IMR-90 (cell line): Measurements from ENCODE around the gene ZNF358. TPM values are rescaled to one million over a fixed set of nuclear protein-coding genes. Genes with fewer than 3 reads are reported as not detected.

Experiments used
- ATAC-seq: fragments of 200-7000 bp; cut with Tn5 transposase; 2 replicates; pipeline ENCODE4 v1.9.1; 2020; ENCODE audit warnings: low read depth, mild to moderate bottlenecking, moderate library complexity
- BruUV-seq: library from RNA; stranded (reverse); fragments of 400-500 nt; replicated peaks from 2 replicates; lab custom pipeline; 2021; lab: Mats Ljungman, UMichigan
- CTCF ChIA-PET: fragments of 300-600 bp; formaldehyde crosslinking; extraction: SDS; loops from one replicate; lab custom pipeline; 2021; ENCODE audit warnings: antibody characterized with exemption; lab: Yijun Ruan, JAX
- POLR2A ChIA-PET: fragments of 300-600 bp; sonication (Branson Sonifier 250); formaldehyde crosslinking; loops from one replicate; lab custom pipeline; 2022; ENCODE audit warnings: antibody characterized with exemption; ENCODE audit not compliant: unreplicated experiment; lab: Charles Lee
- DNase-seq: peaks from one replicate; pipeline ENCODE4 v3.0.0; 2013
- H2AFZ ChIP-seq: replicated peaks from 2 replicates; pipeline ENCODE3; 2013; ENCODE audit warnings: low read length, mild to moderate bottlenecking; ENCODE audit not compliant: poor library complexity
- H2AK5ac ChIP-seq: 2 replicates; pipeline ENCODE4 v1.6.1; 2013; ENCODE audit warnings: low read depth, low read length, inconsistent platforms
- H2AK9ac ChIP-seq: replicated peaks from 2 replicates; pipeline ENCODE3; 2013; ENCODE audit warnings: mild to moderate bottlenecking, low read depth, low read length, moderate library complexity; ENCODE audit not compliant: poor library complexity
- H2BK120ac ChIP-seq: 2 replicates; pipeline ENCODE4 v1.6.1; 2013; ENCODE audit warnings: low read depth, low read length, inconsistent platforms
- H2BK15ac ChIP-seq: 3 replicates; pipeline ENCODE4 v1.6.1; 2013; ENCODE audit warnings: low read depth, low read length, inconsistent platforms
- H2BK20ac ChIP-seq: 2 replicates; pipeline ENCODE4 v1.6.1; 2013; ENCODE audit warnings: low read depth, mild to moderate bottlenecking, inconsistent platforms, low read length, moderate library complexity
- H2BK5ac ChIP-seq: 2 replicates; pipeline ENCODE4 v1.6.1; 2013; ENCODE audit warnings: mild to moderate bottlenecking, low read depth, low read length, inconsistent platforms; ENCODE audit not compliant: poor library complexity, severe bottlenecking
- H3K14ac ChIP-seq: replicated peaks from 2 replicates; pipeline ENCODE4 v1.6.1; 2013; ENCODE audit warnings: low read depth, low read length, inconsistent platforms
- H3K18ac ChIP-seq: 2 replicates; pipeline ENCODE4 v1.6.1; 2013; ENCODE audit warnings: low read depth, low read length, control low read depth
- H3K23ac ChIP-seq: 2 replicates; pipeline ENCODE4 v1.6.1; 2013; ENCODE audit warnings: low read depth, low read length, inconsistent platforms
- H3K27ac ChIP-seq: 2 replicates; pipeline ENCODE4 v1.5.1; 2013; ENCODE audit warnings: mild to moderate bottlenecking, control low read depth, low read length; ENCODE audit not compliant: insufficient read depth
- H3K27me3 ChIP-seq: 2 replicates; pipeline ENCODE4 v1.6.1; 2013; ENCODE audit warnings: low read length; ENCODE audit not compliant: control insufficient read depth, insufficient read depth
- H3K36me3 ChIP-seq: 2 replicates; pipeline ENCODE4 v1.6.1; 2013; ENCODE audit warnings: low read length, mixed read lengths; ENCODE audit not compliant: control insufficient read depth, insufficient read depth
- H3K4ac ChIP-seq: 2 replicates; pipeline ENCODE4 v1.6.1; 2013; ENCODE audit warnings: low read depth, low read length, inconsistent platforms
- H3K4me1 ChIP-seq: 2 replicates; pipeline ENCODE4 v1.6.1; 2013; ENCODE audit warnings: low read length, mixed read lengths; ENCODE audit not compliant: control insufficient read depth, insufficient read depth
- H3K4me2 ChIP-seq: 2 replicates; pipeline ENCODE4 v1.6.1; 2013; ENCODE audit warnings: low read depth, mild to moderate bottlenecking, control low read depth, low read length, moderate library complexity
- H3K4me3 ChIP-seq: 2 replicates; pipeline ENCODE4 v1.5.1; 2013; ENCODE audit warnings: low read depth, mild to moderate bottlenecking, control low read depth, low read length, moderate library complexity; ENCODE audit not compliant: insufficient read depth
- H3K56ac ChIP-seq: 2 replicates; pipeline ENCODE4 v1.6.1; 2013; ENCODE audit warnings: low read length, inconsistent platforms; ENCODE audit not compliant: insufficient read depth; ENCODE audit errors: extremely low read depth
- H3K79me1 ChIP-seq, 2 experiments: 2 replicates each; pipeline ENCODE4 v1.6.1; 2013; ENCODE audit warnings: low read length in 2 of 2, inconsistent platforms in 1 of 2, low read depth in 1 of 2
- H3K9ac ChIP-seq: 2 replicates; pipeline ENCODE4 v1.6.1; 2013; ENCODE audit warnings: low read depth, low read length, control low read depth
- H3K9me1 ChIP-seq: 2 replicates; pipeline ENCODE4 v1.6.1; 2013; ENCODE audit warnings: low read length, inconsistent platforms; ENCODE audit not compliant: insufficient read depth
- H3K9me3 ChIP-seq: 2 replicates; pipeline ENCODE4 v1.6.1; 2013; ENCODE audit warnings: low read length; ENCODE audit not compliant: control insufficient read depth, insufficient read depth
- H4K20me1 ChIP-seq: 2 replicates; pipeline ENCODE4 v1.6.1; 2013; ENCODE audit warnings: low read length, inconsistent platforms; ENCODE audit not compliant: insufficient read depth
- H4K5ac ChIP-seq: 2 replicates; pipeline ENCODE4 v1.6.1; 2013; ENCODE audit warnings: mild to moderate bottlenecking, low read depth, low read length, control low read depth
- H4K8ac ChIP-seq, 2 experiments: 2 replicates each; pipeline ENCODE4 v1.6.1; 2013; ENCODE audit warnings: low read depth in 2 of 2, low read length in 2 of 2, control low read depth in 1 of 2, inconsistent platforms in 1 of 2
- H4K91ac ChIP-seq: 2 replicates; pipeline ENCODE4 v1.6.1; 2013; ENCODE audit warnings: low read depth, low read length, inconsistent platforms; ENCODE audit not compliant: insufficient read depth
- MAZ ChIP-seq: IDR thresholded peaks from 2 replicates; pipeline ENCODE4 v1.6.1; 2012; ENCODE audit warnings: low read depth, mild to moderate bottlenecking, low read length, improper control_type of control experiment, moderate library complexity, borderline replicate concordance
- MXI1 ChIP-seq: IDR thresholded peaks from 2 replicates; pipeline ENCODE4 v1.6.1; 2012; ENCODE audit warnings: low read depth, mild to moderate bottlenecking, low read length, moderate library complexity, borderline replicate concordance
- POLR2A ChIP-seq: IDR thresholded peaks from 2 replicates; pipeline ENCODE4 v1.6.1; 2012; ENCODE audit warnings: mild to moderate bottlenecking, low read depth, low read length
- WGBS, 2 experiments: methylation state at CpG; one replicate each; pipeline versions ENCODE4 v1.1.5 to v1.1.7; 2013; ENCODE audit warnings: missing lambda C conversion rate in 2 of 2; ENCODE audit not compliant: insufficient read length in 1 of 2; ENCODE audit errors: extremely low coverage in 2 of 2; 5-methylcytosine and 5-hydroxymethylcytosine counted together
- dilution Hi-C: fragments of 300-500 bp; cut with HindIII; formaldehyde crosslinking; loops from one replicate; pipeline ENCODE4 v1.14.3; 2018; ENCODE audit warnings: low sequenced_read_pairs; ENCODE audit not compliant: unreplicated experiment
- in situ Hi-C: fragments of 300-500 bp; cut with MboI; formaldehyde crosslinking; loops from 3 replicates; pipeline ENCODE4 v1.14.3; 2019; ENCODE audit warnings: low sequenced_read_pairs, inconsistent platforms, mixed read lengths
- intact Hi-C: fragments of 100-400 bp; cut with micrococcal nuclease; formaldehyde crosslinking; loops from 2 replicates; pipeline ENCODE4 v1.10.0; 2022
- polyA plus RNA-seq, 3 experiments: library from polyadenylated mRNA; depleted of rRNA; stranded (reverse); fragments of >200 nt; gene quantifications; 2 replicates each; pipeline ENCODE4 v1.2.3, GENCODE V29; 2012; ENCODE audit warnings: low replicate concordance in 1 of 3
- total RNA-seq: library from RNA; depleted of rRNA; stranded (reverse); fragments of >200 nt; gene quantifications from 2 replicates; pipeline ENCODE4 v1.2.3, GENCODE V29; 2012

Gene ZNF358
- total and polyA plus RNA-seq, 2 of the 4 experiments (the other 2 are of a cell fraction): 5.4 to 30.7 TPM

DNA sequence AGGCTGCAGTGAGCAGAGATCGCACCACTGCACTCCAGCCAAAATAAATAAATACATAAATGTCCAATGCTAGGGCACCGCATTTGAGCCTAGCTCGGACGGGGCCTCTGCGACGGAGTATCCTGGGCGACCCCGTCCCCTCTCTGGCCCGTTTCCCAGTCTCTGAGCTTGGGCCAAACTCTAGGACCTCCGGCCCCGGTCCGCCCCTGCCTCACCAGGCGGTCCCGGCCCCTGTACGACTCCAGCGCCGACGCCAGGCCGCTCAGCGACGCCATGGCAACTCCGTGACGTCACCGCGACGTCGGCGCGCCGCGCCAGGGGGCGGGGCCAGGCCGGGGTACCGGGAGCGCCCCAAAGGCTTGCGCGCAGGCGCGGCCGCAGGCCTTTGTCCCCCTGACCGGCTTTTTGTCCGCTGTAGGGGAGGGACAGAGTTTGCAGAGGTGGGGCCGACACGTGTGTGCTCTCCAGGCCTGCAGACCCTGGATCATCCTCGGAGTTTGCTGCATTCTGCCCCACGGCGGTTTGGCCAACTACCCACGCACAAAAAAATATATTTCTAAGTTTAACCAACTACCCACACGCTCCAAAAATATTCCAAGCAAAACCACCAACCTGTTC is 27.1 kb upstream of the ZNF358 start, which contains the start of gene PEX11G:
PEX11G (minus strand) TSS at position 300 of the 618 bp plus-strand sequence; CDS start at position 275, 25 bp downstream.
- Histone ChIP-seq H2BK5ac (peak within 1 kb of the TSS; percentile 31), H4K5ac (peak within 1 kb of the TSS; percentile 99), H2AK9ac (peak within 1 kb of the TSS; percentile 13), H4K91ac (peak within 1 kb of the TSS; percentile 85), H3K4ac (peak within 1 kb of the TSS; percentile 84), H2AFZ (peak within 1 kb of the TSS; percentile 93), H3K4me3 (peak within 1 kb of the TSS; percentile 70), H2BK20ac (0 out of 2 replicates have a peak within 1 kb of the TSS, but pooled peaks have one; percentile 2), H3K56ac (peak within 1 kb of the TSS; percentile 41; the same call in 1 of the 2 replicates), H3K27ac (peak within 1 kb of the TSS; percentile 76), H3K4me2 (peak within 1 kb of the TSS; percentile 93), H3K79me1 (no peaks in the 10 kb centered on the region), H3K14ac (peak within 1 kb of the TSS; percentile 59), H2BK120ac (peak within 1 kb of the TSS; percentile 76; the same call in 1 of the 2 replicates), H3K9ac (peak within 1 kb of the TSS; percentile 86), H3K4me1 (no peaks in the 10 kb centered on the region), H3K9me1 (peaks cover 4% of the 10 kb centered on the region; the same call in 1 of the 2 replicates), H3K23ac (no peak within 1 kb of the TSS; the same call in 1 of the 2 replicates), H3K9me3 (no peaks in the 10 kb centered on the region), H4K20me1 (no peaks in the 10 kb centered on the region), H4K8ac (peak within 1 kb of the TSS; percentile 99 to 100), H2AK5ac (peak within 1 kb of the TSS; percentile 85), H3K36me3 (no peaks in the 10 kb centered on the region), H3K27me3 (no peaks in the 10 kb centered on the region), H3K18ac (peak within 1 kb of the TSS; percentile 51), H2BK15ac (peak within 1 kb of the TSS; percentile 7; the same call in 1 of the 3 replicates)
- dilution Hi-C loops: no loop called here
- ChIA-PET POLR2A (no interaction called here), CTCF (interaction anchor here (0.7 kb wide), 1 partner anchor 200 kb away, joined by 3 read pairs; no protein-coding TSS in a partner anchor)
- DNase-seq (peak; percentile 81), ATAC-seq (peak; percentile 99)
- in situ Hi-C loops: no loop called here
- WGBS, 2 experiments: 5% methylated on average over 13 of the region's 49 CpGs; no CpG with 5 or more reads in 1 of the 2 experiments
- no TSS peak for BruUV-seq
- intact Hi-C loops: no loop called here
- peak; percentile 81; the same call in 1 of the 2 replicates for TF ChIP-seq MAZ
- TF ChIP-seq POLR2A: peak; percentile 69
- TF ChIP-seq MXI1: no peak; the same call in 1 of the 2 replicates
